SK-N-SH (cell line): ENCODE measurements around the gene CFAP68. TPM values are rescaled to one million over a fixed set of nuclear protein-coding genes. Genes with fewer than 3 reads are reported as not detected.

Source experiments
- CTCF ChIA-PET: fragments of 300-600, 350-600 bp; formaldehyde crosslinking; extraction: SDS; loops from one replicate; lab custom pipeline; 2021; lab: Yijun Ruan, JAX
- POLR2A ChIA-PET: fragments of 350-600 bp; sonication (Branson Sonifier 250); formaldehyde crosslinking; extraction: SDS; loops from one replicate; lab custom pipeline; 2020; ENCODE audit warnings: antibody characterized with exemption, inconsistent platforms; lab: Yijun Ruan, JAX
- DNase-seq: peaks from one replicate; pipeline ENCODE4 v3.0.0; 2012
- H2AFZ ChIP-seq: fragments of 200-600 bp; sonication (generic); 2 replicates; pipeline ENCODE4 v1.8.1; 2016; ENCODE audit warnings: antibody characterized with exemption, mild to moderate bottlenecking, low read depth
- H3F3A ChIP-seq: fragments of 200-600 bp; sonication (generic); replicated peaks from 2 replicates; pipeline ENCODE3; 2016; ENCODE audit warnings: antibody characterized with exemption, mild to moderate bottlenecking; ENCODE audit not compliant: insufficient read depth
- H3K27ac ChIP-seq, 2 experiments: fragments of 200-500 bp in 1 of 2; fragments of 200-600 bp in 1 of 2; sonication (Bioruptor generic) in 1 of 2; sonication (generic), shearing (Covaris generic) in 1 of 2; 2 replicates each; pipeline versions ENCODE4 v1.5.1 to v1.6.1; 2014 to 2016; ENCODE audit warnings: low read depth in 2 of 2, inconsistent platforms in 1 of 2, low read length in 1 of 2, mild to moderate bottlenecking in 1 of 2, mixed read lengths in 1 of 2
- H3K27me3 ChIP-seq: fragments of 200-600 bp; sonication (generic), shearing (Covaris generic); 2 replicates; pipeline ENCODE4 v1.6.1; 2016; ENCODE audit warnings: mixed run types; ENCODE audit not compliant: insufficient read depth
- H3K36me3 ChIP-seq, 2 experiments: fragments of 200-500 bp in 1 of 2; fragments of 200-600 bp in 1 of 2; sonication (Bioruptor generic) in 1 of 2; sonication (generic) in 1 of 2; replicated peaks in 1 of 2; 2 replicates each; pipeline versions ENCODE3 to v1.5.1; 2014 to 2016; ENCODE audit warnings: low read length in 1 of 2, mild to moderate bottlenecking in 1 of 2; ENCODE audit not compliant: insufficient read depth in 2 of 2, control insufficient read depth in 1 of 2
- H3K4me1 ChIP-seq, 2 experiments: fragments of 200-500 bp in 1 of 2; fragments of 200-600 bp in 1 of 2; sonication (Bioruptor generic) in 1 of 2; sonication (generic), shearing (Covaris generic) in 1 of 2; 2 replicates each; pipeline versions ENCODE4 v1.5.1 to v1.6.1; 2014 to 2016; ENCODE audit warnings: low read depth in 1 of 2, low read length in 1 of 2, mixed run types in 1 of 2; ENCODE audit not compliant: insufficient read depth in 2 of 2, control insufficient read depth in 1 of 2
- H3K4me2 ChIP-seq: fragments of 200-600 bp; sonication (generic), shearing (Covaris generic); 2 replicates; pipeline ENCODE4 v1.6.1; 2017; ENCODE audit warnings: mixed run types
- H3K4me3 ChIP-seq, 2 experiments: fragments of 200-500 bp in 1 of 2; fragments of 200-600 bp in 1 of 2; sonication (Bioruptor generic) in 1 of 2; sonication (generic), shearing (Covaris generic) in 1 of 2; 2 replicates each; pipeline versions ENCODE4 v1.5.1 to v1.8.1; 2014 to 2016; ENCODE audit warnings: low read depth in 2 of 2, inconsistent platforms in 1 of 2, low read length in 1 of 2, mild to moderate bottlenecking in 1 of 2, mixed read lengths in 1 of 2, moderate library complexity in 1 of 2
- H3K79me2 ChIP-seq: fragments of 200-600 bp; sonication (generic); 2 replicates; pipeline ENCODE4 v1.8.1; 2017; ENCODE audit warnings: mild to moderate bottlenecking; ENCODE audit not compliant: insufficient read depth
- H3K9ac ChIP-seq: fragments of 200-600 bp; sonication (generic); 2 replicates; pipeline ENCODE4 v1.6.1; 2017; ENCODE audit warnings: mixed run types
- H3K9me2 ChIP-seq: fragments of 200-600 bp; sonication (generic); 2 replicates; pipeline ENCODE4 v1.6.1; 2017; ENCODE audit warnings: mixed run types
- H3K9me3 ChIP-seq: fragments of 200-600 bp; sonication (generic); 2 replicates; pipeline ENCODE4 v1.6.1; 2017; ENCODE audit warnings: mixed run types, mild to moderate bottlenecking, moderate library complexity
- H4K20me1 ChIP-seq: fragments of 200-600 bp; sonication (generic); 2 replicates; pipeline ENCODE4 v1.6.1; 2017; ENCODE audit warnings: mild to moderate bottlenecking, mixed run types; ENCODE audit not compliant: insufficient read depth
- CHD2 ChIP-seq: fragments of 150-350 bp; IDR thresholded peaks from 2 replicates; pipeline ENCODE4 v1.6.1; 2018; ENCODE audit warnings: low read length; ENCODE audit not compliant: partially characterized antibody
- EP300 ChIP-seq, 2 experiments: IDR thresholded peaks; 2 replicates each; pipeline versions ENCODE4 v1.4.0 to v1.6.1; 2012; ENCODE audit warnings: borderline replicate concordance in 1 of 2, low read depth in 1 of 2, low read length in 1 of 2
- EZH2phosphoT487 ChIP-seq: fragments of 200-600 bp; sonication (generic); IDR thresholded peaks from 2 replicates; pipeline ENCODE4 v1.6.1; 2017; ENCODE audit warnings: low read depth, mixed run types, mild to moderate bottlenecking, antibody characterized with exemption, moderate library complexity, borderline replicate concordance
- FOSL2 ChIP-seq: IDR thresholded peaks from 2 replicates; pipeline ENCODE4 v1.4.0; 2012; ENCODE audit warnings: low read depth, mild to moderate bottlenecking, moderate library complexity, borderline replicate concordance
- FOXM1 ChIP-seq: IDR thresholded peaks from 2 replicates; pipeline ENCODE4 v1.4.0; 2012; ENCODE audit warnings: low read depth, mild to moderate bottlenecking
- NFIC ChIP-seq: IDR thresholded peaks from 2 replicates; pipeline ENCODE4 v1.4.0; 2012; ENCODE audit warnings: borderline replicate concordance
- POLR2AphosphoS5 ChIP-seq: IDR thresholded peaks from 2 replicates; pipeline ENCODE4 v1.6.1; 2012; ENCODE audit warnings: low read depth, low read length
- RAD21 ChIP-seq: IDR thresholded peaks from 2 replicates; pipeline ENCODE4 v1.6.1; 2012; ENCODE audit warnings: mild to moderate bottlenecking, low read length
- RCOR1 ChIP-seq: fragments of 150-350 bp; IDR thresholded peaks from 2 replicates; pipeline ENCODE4 v1.6.1; 2017; ENCODE audit warnings: antibody characterized with exemption, low read length
- TAF1 ChIP-seq: IDR thresholded peaks from 2 replicates; pipeline ENCODE4 v1.6.1; 2012; ENCODE audit warnings: low read depth, mild to moderate bottlenecking, low read length, moderate library complexity, borderline replicate concordance
- TEAD4 ChIP-seq: IDR thresholded peaks from 2 replicates; pipeline ENCODE4 v1.4.0; 2012; ENCODE audit warnings: mild to moderate bottlenecking, borderline replicate concordance; ENCODE audit not compliant: insufficient read depth
- WGBS: methylation state at CpG from one replicate; pipeline ENCODE4 v1.1.6; 2017; ENCODE audit warnings: low lambda C conversion rate; 5-methylcytosine and 5-hydroxymethylcytosine counted together
- polyA plus RNA-seq, 3 experiments: library from polyadenylated mRNA; depleted of rRNA; stranded (reverse); fragments of >200 nt; gene quantifications; 2 replicates each; pipeline ENCODE4 v1.2.3, GENCODE V29; 2012
- TF ChIP-seq, protein P1 (sequence below): fragments of 150-350 bp; IDR thresholded peaks from 2 replicates; pipeline ENCODE4 v1.6.1; 2017; ENCODE audit warnings: antibody characterized with exemption, low read length, low read depth, borderline replicate concordance
- TF ChIP-seq, protein P2 (sequence below): IDR thresholded peaks from 2 replicates; pipeline ENCODE4 v1.4.0; 2012; ENCODE audit warnings: low read depth
- TF ChIP-seq, protein P3 (sequence below): IDR thresholded peaks from 2 replicates; pipeline ENCODE4 v1.6.1; 2012; ENCODE audit warnings: mild to moderate bottlenecking, low read depth, low read length, moderate library complexity

The CFAP68 gene
- polyA plus RNA-seq, 1 of the 3 experiments (the other 2 are of a cell fraction): 61.2 TPM

DNA sequence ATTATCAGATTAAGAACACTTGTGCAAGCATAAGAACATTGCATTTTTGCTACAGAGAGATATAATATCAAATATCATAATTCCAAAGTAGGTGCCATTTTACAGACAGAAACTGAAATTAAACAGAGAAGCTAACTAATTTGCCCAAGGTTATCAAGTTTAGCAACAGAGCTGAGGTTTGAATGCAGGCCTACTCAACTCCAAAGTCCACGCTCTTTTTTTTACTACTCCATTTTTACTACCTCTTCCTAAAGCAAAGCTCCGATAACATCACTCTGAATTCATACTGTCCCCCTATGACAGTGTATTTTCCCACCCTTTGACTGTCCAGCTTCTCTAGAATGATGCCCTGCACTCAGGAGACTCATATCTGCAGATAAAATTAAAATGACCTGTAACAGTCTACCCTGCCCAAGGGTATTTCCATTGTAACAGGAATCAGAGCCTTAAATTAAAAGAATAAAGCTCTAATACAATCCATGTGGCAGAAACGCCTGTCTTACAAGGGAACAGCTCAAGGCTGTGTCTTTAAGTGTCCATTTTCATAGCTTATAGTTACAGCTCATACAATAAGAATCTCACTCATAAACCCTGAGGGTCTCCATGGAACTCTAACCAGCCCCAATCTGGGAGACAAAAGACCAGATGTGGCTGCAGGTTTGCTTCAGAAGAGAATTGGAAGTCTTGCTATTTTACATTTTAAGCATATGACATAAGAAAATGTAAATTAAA lies 44.7 kb upstream of the CFAP68 start:
- Histone ChIP-seq H4K20me1 (no peaks in the 10 kb centered on the region), H3K27me3 (no peaks in the 10 kb centered on the region), H3K4me1 (peaks cover 6 to 8% of the 10 kb centered on the region in 2 experiments; a peak in 3 of 4 replicates), H3K9me2 (no peaks in the 10 kb centered on the region), H3K4me3 (no peak overlapping the region)
- 78% methylated on average over 3 of the region's 3 CpGs for WGBS
- DNase-seq: no peak
- TF ChIP-seq FOSL2 (no peak), TAF1 (no peak), EP300 (IDR thresholded peaks at IDR 0.05; ENCODE audit: borderline replicate concordance in 1 of 2, low read depth in 1 of 2, low read length in 1 of 2) (peak in 1 of 2 experiments; percentile 17; a peak in 1 of 4 replicates)
- TF ChIP-seq, protein P1, sequence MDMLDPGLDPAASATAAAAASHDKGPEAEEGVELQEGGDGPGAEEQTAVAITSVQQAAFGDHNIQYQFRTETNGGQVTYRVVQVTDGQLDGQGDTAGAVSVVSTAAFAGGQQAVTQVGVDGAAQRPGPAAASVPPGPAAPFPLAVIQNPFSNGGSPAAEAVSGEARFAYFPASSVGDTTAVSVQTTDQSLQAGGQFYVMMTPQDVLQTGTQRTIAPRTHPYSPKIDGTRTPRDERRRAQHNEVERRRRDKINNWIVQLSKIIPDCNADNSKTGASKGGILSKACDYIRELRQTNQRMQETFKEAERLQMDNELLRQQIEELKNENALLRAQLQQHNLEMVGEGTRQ: no peak
- TF ChIP-seq, all 33 proteins: peak for 1
- H3K9me3 ChIP-seq: no peaks in the 10 kb centered on the region
- ChIA-PET CTCF (interaction anchor here (0.8 to 5.5 kb wide), 13 partner anchors 10 to 379 kb away, joined by 3 to 52 read pairs (median 5); no protein-coding TSS in a partner anchor), POLR2A (interaction anchor here (1.1 kb wide), 1 partner anchor 12 kb away, joined by 3 read pairs; no protein-coding TSS in a partner anchor)
- H3K36me3 ChIP-seq: peaks cover 24 to 44% of the 10 kb centered on the region in 2 experiments
- peaks cover 10% of the 10 kb centered on the region for H3F3A ChIP-seq
- H2AFZ ChIP-seq: no peak overlapping the region
- no peak overlapping the region for H3K9ac ChIP-seq
- H3K79me2 ChIP-seq: no peaks in the 10 kb centered on the region
- no peak overlapping the region for H3K4me2 ChIP-seq
- no peak overlapping the region; a peak in 1 of 4 replicates for H3K27ac ChIP-seq

DNA sequence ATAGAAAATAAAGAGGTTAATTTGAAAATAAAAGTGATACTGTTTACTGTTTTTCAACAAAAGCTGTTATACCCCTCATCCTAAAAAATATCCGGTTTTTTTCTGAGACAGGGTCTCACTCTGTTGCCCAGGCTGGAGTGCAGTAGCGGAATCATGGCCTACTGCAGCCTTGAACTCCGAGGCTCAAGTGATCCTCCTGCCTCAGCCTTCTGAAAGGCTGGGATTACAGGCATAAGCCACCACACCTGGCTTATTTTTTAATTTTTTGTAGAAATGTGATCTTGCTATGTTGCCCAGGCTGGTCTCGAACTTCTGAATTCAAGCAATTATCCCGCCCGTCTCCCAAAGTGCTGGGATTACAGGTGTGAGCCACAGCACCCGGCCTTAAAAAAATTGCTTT lies 43.7 kb upstream of the CFAP68 start:
- POLR2A ChIA-PET: no interaction called here

More for the DNA sequence above, 43.7 kb upstream of the CFAP68 start:
- H3K4me2 ChIP-seq: no peak overlapping the region
- CTCF ChIA-PET: interaction anchor here (0.8 to 5.5 kb wide), 8 partner anchors 11 to 380 kb away, joined by 3 to 52 read pairs (median 4); no protein-coding TSS in a partner anchor
- TF ChIP-seq EZH2phosphoT487: no peak
- TF ChIP-seq NFIC: no peak
- no peak for TF ChIP-seq RCOR1
- TF ChIP-seq, protein P2, sequence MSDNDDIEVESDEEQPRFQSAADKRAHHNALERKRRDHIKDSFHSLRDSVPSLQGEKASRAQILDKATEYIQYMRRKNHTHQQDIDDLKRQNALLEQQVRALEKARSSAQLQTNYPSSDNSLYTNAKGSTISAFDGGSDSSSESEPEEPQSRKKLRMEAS: no peak
- no peak for TF ChIP-seq FOXM1
- TF ChIP-seq, protein P3, sequence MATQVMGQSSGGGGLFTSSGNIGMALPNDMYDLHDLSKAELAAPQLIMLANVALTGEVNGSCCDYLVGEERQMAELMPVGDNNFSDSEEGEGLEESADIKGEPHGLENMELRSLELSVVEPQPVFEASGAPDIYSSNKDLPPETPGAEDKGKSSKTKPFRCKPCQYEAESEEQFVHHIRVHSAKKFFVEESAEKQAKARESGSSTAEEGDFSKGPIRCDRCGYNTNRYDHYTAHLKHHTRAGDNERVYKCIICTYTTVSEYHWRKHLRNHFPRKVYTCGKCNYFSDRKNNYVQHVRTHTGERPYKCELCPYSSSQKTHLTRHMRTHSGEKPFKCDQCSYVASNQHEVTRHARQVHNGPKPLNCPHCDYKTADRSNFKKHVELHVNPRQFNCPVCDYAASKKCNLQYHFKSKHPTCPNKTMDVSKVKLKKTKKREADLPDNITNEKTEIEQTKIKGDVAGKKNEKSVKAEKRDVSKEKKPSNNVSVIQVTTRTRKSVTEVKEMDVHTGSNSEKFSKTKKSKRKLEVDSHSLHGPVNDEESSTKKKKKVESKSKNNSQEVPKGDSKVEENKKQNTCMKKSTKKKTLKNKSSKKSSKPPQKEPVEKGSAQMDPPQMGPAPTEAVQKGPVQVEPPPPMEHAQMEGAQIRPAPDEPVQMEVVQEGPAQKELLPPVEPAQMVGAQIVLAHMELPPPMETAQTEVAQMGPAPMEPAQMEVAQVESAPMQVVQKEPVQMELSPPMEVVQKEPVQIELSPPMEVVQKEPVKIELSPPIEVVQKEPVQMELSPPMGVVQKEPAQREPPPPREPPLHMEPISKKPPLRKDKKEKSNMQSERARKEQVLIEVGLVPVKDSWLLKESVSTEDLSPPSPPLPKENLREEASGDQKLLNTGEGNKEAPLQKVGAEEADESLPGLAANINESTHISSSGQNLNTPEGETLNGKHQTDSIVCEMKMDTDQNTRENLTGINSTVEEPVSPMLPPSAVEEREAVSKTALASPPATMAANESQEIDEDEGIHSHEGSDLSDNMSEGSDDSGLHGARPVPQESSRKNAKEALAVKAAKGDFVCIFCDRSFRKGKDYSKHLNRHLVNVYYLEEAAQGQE: no peak
- TF ChIP-seq CHD2: no peak
- no peak for TF ChIP-seq RAD21
- no peak for TF ChIP-seq TEAD4
- TF ChIP-seq TAF1: no peak
- TF ChIP-seq POLR2AphosphoS5: no peak
- TF ChIP-seq, all 33 proteins: peak for 0
- Histone ChIP-seq H3K4me3 (no peak overlapping the region), H2AFZ (no peak overlapping the region), H3K27ac (no peak overlapping the region), H3K36me3 (peaks cover 24 to 44% of the 10 kb centered on the region in 2 experiments), H3F3A (peaks cover 9% of the 10 kb centered on the region), H3K27me3 (no peaks in the 10 kb centered on the region), H3K9ac (no peak overlapping the region), H3K79me2 (no peaks in the 10 kb centered on the region), H4K20me1 (no peaks in the 10 kb centered on the region), H3K9me3 (no peaks in the 10 kb centered on the region), H3K9me2 (no peaks in the 10 kb centered on the region), H3K4me1 (peaks cover 8 to 9% of the 10 kb centered on the region in 2 experiments; a peak in 3 of 4 replicates)
- WGBS: 97% methylated on average over 7 of the region's 7 CpGs
- DNase-seq: no peak
